ENCODE data around the gene PLXNB1.

DNA sequence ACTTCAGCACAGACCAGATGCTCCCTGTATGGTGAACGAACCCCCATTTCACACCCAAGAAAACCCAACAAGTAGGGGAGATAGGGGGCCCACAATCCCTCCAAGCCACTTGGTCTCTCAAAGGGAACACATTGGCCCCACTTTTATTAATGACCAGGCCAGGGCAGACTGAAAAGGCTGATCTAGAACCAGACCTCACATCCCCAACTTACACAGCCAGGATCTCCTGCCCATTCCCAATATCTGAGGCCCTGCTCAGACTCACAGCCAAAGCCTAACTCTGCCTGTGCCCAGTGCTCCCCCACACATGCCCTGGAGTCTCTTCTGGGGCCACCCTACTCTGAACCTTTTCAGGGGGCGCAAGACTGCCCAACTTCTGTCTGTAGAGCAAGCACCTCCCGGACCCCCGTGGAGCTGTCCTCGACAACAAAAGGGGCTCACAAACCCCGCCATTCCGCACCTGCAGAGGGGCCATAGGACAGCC is 1.8 kb downstream of the PLXNB1 start:
- no peak for TF ChIP-seq CTCF (conservative IDR thresholded peaks at IDR 0.05 in 1 of 2, IDR thresholded peaks at IDR 0.05 in 1 of 2; ENCODE audit: extremely low read depth in 1 of 2, insufficient read depth in 1 of 2, low read depth in 1 of 2, low read length in 2 of 2)
- TF ChIP-seq EZH2 (IDR thresholded peaks at IDR 0.05; ENCODE audit: borderline replicate concordance, low read length) = no peak

Data from mammary epithelial cell (primary cell).